Measurements from ENCODE around the gene RABGAP1L. TPM values are rescaled to one million over a fixed set of nuclear protein-coding genes. Genes with fewer than 3 reads are reported as not detected.

Gene RABGAP1L
- total and polyA plus RNA-seq, 12 donors, result 13.0 to 167 (median 109) TPM

GRCh38 chr1:174963529-174964125 lies 804.3 kb downstream of the RABGAP1L start:
- ATAC-seq (no peak), DNase-seq (no peak)
- Histone ChIP-seq H3K4me1 (peaks cover 0 to 60% (median 35%) of the 10 kb centered on the region in 9 donors), H3K9me3 (no peaks in the 10 kb centered on the region), H3K36me3 (no peaks in the 10 kb centered on the region), H3K27ac (peak overlapping the region in 8 of 10 donors; percentile 0 to 89 (median 56)), H3K4me3 (no peak overlapping the region), H3K27me3 (no peaks in the 10 kb centered on the region)
- 67 to 71% methylated on average over 2 of the region's 2 CpGs for WGBS, 2 donors
- no peak for TF ChIP-seq CTCF (IDR thresholded peaks at IDR 0.05)
- intact Hi-C loops (cut with DNase I), result no loop called here

- Histone ChIP-seq H3K27me3 (no peaks in the 10 kb centered on the region), H3K36me3 (peaks cover 0 to 5% (median 0%) of the 10 kb centered on the region in 9 donors), H3K4me3 (peak overlapping the region in 5 of 10 donors; percentile 18 to 37 (median 24)), H3K4me1 (peaks cover 0 to 68% (median 35%) of the 10 kb centered on the region in 9 donors), H3K27ac (peak overlapping the region in 9 of 10 donors; percentile 28 to 89 (median 62)), H3K9me3 (no peaks in the 10 kb centered on the region)
- DNase-seq, result no peak
- 46 to 51% methylated on average over 6 of the region's 6 CpGs for WGBS, 2 donors
- no peak for TF ChIP-seq CTCF (IDR thresholded peaks at IDR 0.05)
- intact Hi-C loops (cut with DNase I), result no loop called here
- ATAC-seq, result peak in 6 of 8 donors; percentile 52 to 72 (median 56)
These were observed 805.1 kb downstream of the RABGAP1L start for GRCh38 chr1:174964261-174964971.

GRCh38 chr1:174964972-174965361 lies 805.6 kb downstream of the RABGAP1L start:
- no peaks in the 10 kb centered on the region for H3K9me3 ChIP-seq
- WGBS, 2 donors, result 34 to 52% methylated on average over 1 of the region's 1 CpG
- peaks cover 0 to 69% (median 35%) of the 10 kb centered on the region in 9 donors for H3K4me1 ChIP-seq
- peak overlapping the region in 6 of 10 donors; percentile 14 to 37 (median 24) for H3K4me3 ChIP-seq
- no peak for DNase-seq
- peak in 6 of 8 donors; percentile 32 to 66 (median 48) for ATAC-seq
- no peaks in the 10 kb centered on the region for H3K27me3 ChIP-seq
- peaks cover 0 to 10% (median 0%) of the 10 kb centered on the region in 9 donors for H3K36me3 ChIP-seq
- TF ChIP-seq CTCF (IDR thresholded peaks at IDR 0.05), result no peak
- intact Hi-C loops (cut with DNase I), result no loop called here
- peak overlapping the region in 8 of 10 donors; percentile 45 to 89 (median 64) for H3K27ac ChIP-seq

- H3K4me1 ChIP-seq, result peaks cover 0 to 69% (median 35%) of the 10 kb centered on the region in 9 donors
These were observed 806.2 kb downstream of the RABGAP1L start for GRCh38 chr1:174965362-174966007.

More at GRCh38 chr1:174965362-174966007, 806.2 kb downstream of the RABGAP1L start:
- 51 to 61% methylated on average over 3 of the region's 3 CpGs for WGBS, 2 donors
- ATAC-seq, result peak in 6 of 8 donors; percentile 48 to 63 (median 55)
- Histone ChIP-seq H3K9me3 (no peaks in the 10 kb centered on the region), H3K36me3 (peaks cover 0 to 14% (median 0%) of the 10 kb centered on the region in 9 donors), H3K27me3 (no peaks in the 10 kb centered on the region), H3K27ac (peak overlapping the region in 9 of 10 donors; percentile 1 to 89 (median 62)), H3K4me3 (peak overlapping the region in 7 of 10 donors; percentile 13 to 37 (median 23))
- no peak for TF ChIP-seq CTCF (IDR thresholded peaks at IDR 0.05)
- intact Hi-C loops (cut with DNase I), result no loop called here
- no peak for DNase-seq
